Panc1 (cell line): Measurements from ENCODE around the gene NLRP2B. TPM values are rescaled to one million over a fixed set of nuclear protein-coding genes. Genes with fewer than 3 reads are reported as not detected.

Experiments
- ATAC-seq: fragments of 200-7000 bp; cut with Tn5 transposase; 2 replicates; pipeline ENCODE4 v1.9.1; 2020; ENCODE audit warnings: mild to moderate bottlenecking, moderate library complexity
- BruUV-seq: library from RNA; stranded (reverse); fragments of 400-500 nt; replicated peaks from 2 replicates; lab custom pipeline; 2021; lab: Mats Ljungman, UMichigan
- CTCF ChIA-PET: fragments of 300-600 bp; sonication (Branson Sonifier 250); formaldehyde crosslinking; loops from one replicate; lab custom pipeline; 2022; ENCODE audit warnings: antibody characterized with exemption; lab: Charles Lee
- POLR2A ChIA-PET: fragments of 300-600 bp; sonication (Branson Sonifier 250); formaldehyde crosslinking; loops from one replicate; lab custom pipeline; 2022; ENCODE audit warnings: antibody characterized with exemption; lab: Charles Lee
- DNase-seq: peaks from one replicate; pipeline ENCODE4 v3.0.0-alpha.2; 2010; ENCODE audit warnings: low read depth, low spot score
- H3K27ac ChIP-seq: 2 replicates; pipeline ENCODE4 v1.5.1; 2011; ENCODE audit warnings: mild to moderate bottlenecking, low read length, inconsistent platforms
- H3K27me3 ChIP-seq: fragments of 200-500 bp; sonication (Bioruptor generic); 2 replicates; pipeline ENCODE4 v1.6.0; 2014; ENCODE audit warnings: low read length, inconsistent platforms; ENCODE audit not compliant: control insufficient read depth, insufficient read depth
- H3K36me3 ChIP-seq: fragments of 200-500 bp; sonication (Bioruptor generic); 2 replicates; pipeline ENCODE4 v1.5.1; 2014; ENCODE audit warnings: inconsistent platforms, mild to moderate bottlenecking, low read length, moderate library complexity; ENCODE audit not compliant: control insufficient read depth, insufficient read depth
- H3K4me1 ChIP-seq: 2 replicates; pipeline ENCODE4 v1.5.1; 2011; ENCODE audit warnings: inconsistent platforms, mild to moderate bottlenecking, low read length, moderate library complexity; ENCODE audit not compliant: control insufficient read depth, insufficient read depth
- H3K4me3 ChIP-seq, 2 experiments: 2 replicates each; pipeline ENCODE4 v1.5.1; 2011 to 2012; ENCODE audit warnings: low read depth in 2 of 2, low read length in 2 of 2, mild to moderate bottlenecking in 2 of 2, inconsistent platforms in 1 of 2, moderate library complexity in 1 of 2
- H3K9me3 ChIP-seq: fragments of 200-500 bp; sonication (Bioruptor generic); 2 replicates; pipeline ENCODE4 v1.5.1; 2014; ENCODE audit warnings: low read depth, mild to moderate bottlenecking, inconsistent platforms, low read length, moderate library complexity; ENCODE audit not compliant: control insufficient read depth, insufficient read depth
- POLR2AphosphoS5 ChIP-seq: IDR thresholded peaks from 2 replicates; pipeline ENCODE4 v1.6.1; 2012; ENCODE audit warnings: mild to moderate bottlenecking, low read depth, low read length, moderate library complexity
- SIN3A ChIP-seq: IDR thresholded peaks from 2 replicates; pipeline ENCODE4 v1.6.1; 2012; ENCODE audit warnings: low read depth, mild to moderate bottlenecking, low read length, moderate library complexity, borderline replicate concordance; ENCODE audit not compliant: insufficient read depth
- TCF7L2 ChIP-seq: IDR thresholded peaks from 2 replicates; pipeline ENCODE4 v1.6.1; 2011; ENCODE audit warnings: mild to moderate bottlenecking, low read depth, low read length, inconsistent platforms
- in situ Hi-C: cut with HindIII; loops from 2 replicates; pipeline ENCODE4 v1.10.0; 2016; ENCODE audit warnings: low sequenced_read_pairs, low pct_unique_long_range_greater_than_20kb
- intact Hi-C: fragments of 100-400 bp; cut with micrococcal nuclease; formaldehyde crosslinking; loops from one replicate; pipeline ENCODE4 v1.10.0; 2022; ENCODE audit not compliant: unreplicated experiment
- total RNA-seq: library from RNA; stranded (reverse); gene quantifications from one replicate; pipeline ENCODE4 v1.2.1, GENCODE V29; 2021; ENCODE audit not compliant: unreplicated experiment
- TF ChIP-seq, protein P1 (sequence below), 2 experiments: IDR thresholded peaks; 2 replicates each; pipeline ENCODE4 v1.6.1; 2011 to 2012; ENCODE audit warnings: low read depth in 2 of 2, control low read depth in 1 of 2, low read length in 1 of 2, mild to moderate bottlenecking in 1 of 2, moderate library complexity in 1 of 2; ENCODE audit not compliant: insufficient read depth in 1 of 2
- TF ChIP-seq, protein P2 (sequence below): fragments of 450-650 bp; IDR thresholded peaks from 2 replicates; pipeline ENCODE4 v1.5.1; 2017; ENCODE audit warnings: mild to moderate bottlenecking

Gene NLRP2B
- total RNA-seq, 1 experiment from 2014 or later, result not detected

DNA sequence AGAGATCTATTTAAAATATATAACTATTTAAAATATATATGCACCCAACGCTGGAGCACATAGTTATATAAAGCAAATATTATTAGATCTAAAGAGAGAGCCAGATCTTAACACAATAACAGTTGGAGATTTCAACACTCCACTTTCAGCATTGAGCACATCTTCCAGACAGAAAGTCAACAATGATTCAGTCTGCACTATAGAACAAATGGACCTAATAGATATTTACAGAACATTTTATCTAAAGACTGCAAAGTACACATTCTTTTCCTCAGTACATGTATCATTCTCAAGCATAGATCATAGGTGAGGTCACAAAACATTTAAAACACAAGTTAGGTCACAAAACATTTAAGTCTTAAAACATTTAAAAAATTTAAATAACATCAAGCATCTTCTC, 36.4 kb downstream of the NLRP2B start:
- ATAC-seq (no peak), DNase-seq (no peak)

DNA sequence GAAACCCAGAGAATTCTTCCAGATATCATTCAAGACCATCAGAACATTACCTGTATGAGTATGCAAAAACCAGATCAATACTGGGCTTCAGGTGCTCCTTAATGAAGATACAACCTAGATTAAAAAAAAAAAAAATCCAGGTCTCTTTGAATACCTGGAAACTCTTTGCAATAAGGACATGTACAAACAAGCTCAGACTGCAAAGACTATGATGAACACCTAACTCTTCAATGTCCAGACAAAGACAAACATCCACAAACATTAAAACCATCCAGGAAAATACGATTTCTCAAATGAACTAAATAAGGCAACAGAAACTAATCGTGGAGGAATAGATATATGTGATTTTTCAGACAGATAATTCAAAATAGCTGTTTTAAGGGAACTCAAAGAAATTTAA, 38.7 kb downstream of the NLRP2B start:
- no peaks in the 10 kb centered on the region for H3K9me3 ChIP-seq
- no peaks in the 10 kb centered on the region for H3K4me1 ChIP-seq
- intact Hi-C loops, result no loop called here
- H3K27me3 ChIP-seq, result no peaks in the 10 kb centered on the region
- ATAC-seq (no peak), DNase-seq (no peak)
- no peaks in the 10 kb centered on the region for H3K36me3 ChIP-seq
- POLR2A ChIA-PET, result no interaction called here
- in situ Hi-C loops, result no loop called here
- no peak overlapping the region for H3K27ac ChIP-seq
- no peak overlapping the region for H3K4me3 ChIP-seq
- CTCF ChIA-PET, result no interaction called here
- no TSS peak for BruUV-seq
- TF ChIP-seq TCF7L2 (no peak), SIN3A (no peak), POLR2AphosphoS5 (no peak)
- TF ChIP-seq, protein P1, sequence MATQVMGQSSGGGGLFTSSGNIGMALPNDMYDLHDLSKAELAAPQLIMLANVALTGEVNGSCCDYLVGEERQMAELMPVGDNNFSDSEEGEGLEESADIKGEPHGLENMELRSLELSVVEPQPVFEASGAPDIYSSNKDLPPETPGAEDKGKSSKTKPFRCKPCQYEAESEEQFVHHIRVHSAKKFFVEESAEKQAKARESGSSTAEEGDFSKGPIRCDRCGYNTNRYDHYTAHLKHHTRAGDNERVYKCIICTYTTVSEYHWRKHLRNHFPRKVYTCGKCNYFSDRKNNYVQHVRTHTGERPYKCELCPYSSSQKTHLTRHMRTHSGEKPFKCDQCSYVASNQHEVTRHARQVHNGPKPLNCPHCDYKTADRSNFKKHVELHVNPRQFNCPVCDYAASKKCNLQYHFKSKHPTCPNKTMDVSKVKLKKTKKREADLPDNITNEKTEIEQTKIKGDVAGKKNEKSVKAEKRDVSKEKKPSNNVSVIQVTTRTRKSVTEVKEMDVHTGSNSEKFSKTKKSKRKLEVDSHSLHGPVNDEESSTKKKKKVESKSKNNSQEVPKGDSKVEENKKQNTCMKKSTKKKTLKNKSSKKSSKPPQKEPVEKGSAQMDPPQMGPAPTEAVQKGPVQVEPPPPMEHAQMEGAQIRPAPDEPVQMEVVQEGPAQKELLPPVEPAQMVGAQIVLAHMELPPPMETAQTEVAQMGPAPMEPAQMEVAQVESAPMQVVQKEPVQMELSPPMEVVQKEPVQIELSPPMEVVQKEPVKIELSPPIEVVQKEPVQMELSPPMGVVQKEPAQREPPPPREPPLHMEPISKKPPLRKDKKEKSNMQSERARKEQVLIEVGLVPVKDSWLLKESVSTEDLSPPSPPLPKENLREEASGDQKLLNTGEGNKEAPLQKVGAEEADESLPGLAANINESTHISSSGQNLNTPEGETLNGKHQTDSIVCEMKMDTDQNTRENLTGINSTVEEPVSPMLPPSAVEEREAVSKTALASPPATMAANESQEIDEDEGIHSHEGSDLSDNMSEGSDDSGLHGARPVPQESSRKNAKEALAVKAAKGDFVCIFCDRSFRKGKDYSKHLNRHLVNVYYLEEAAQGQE (IDR thresholded peaks at IDR 0.05; ENCODE audit: insufficient read depth in 1 of 2, low read depth in 2 of 2, low read length in 1 of 2), result no peak
- TF ChIP-seq, protein P2, sequence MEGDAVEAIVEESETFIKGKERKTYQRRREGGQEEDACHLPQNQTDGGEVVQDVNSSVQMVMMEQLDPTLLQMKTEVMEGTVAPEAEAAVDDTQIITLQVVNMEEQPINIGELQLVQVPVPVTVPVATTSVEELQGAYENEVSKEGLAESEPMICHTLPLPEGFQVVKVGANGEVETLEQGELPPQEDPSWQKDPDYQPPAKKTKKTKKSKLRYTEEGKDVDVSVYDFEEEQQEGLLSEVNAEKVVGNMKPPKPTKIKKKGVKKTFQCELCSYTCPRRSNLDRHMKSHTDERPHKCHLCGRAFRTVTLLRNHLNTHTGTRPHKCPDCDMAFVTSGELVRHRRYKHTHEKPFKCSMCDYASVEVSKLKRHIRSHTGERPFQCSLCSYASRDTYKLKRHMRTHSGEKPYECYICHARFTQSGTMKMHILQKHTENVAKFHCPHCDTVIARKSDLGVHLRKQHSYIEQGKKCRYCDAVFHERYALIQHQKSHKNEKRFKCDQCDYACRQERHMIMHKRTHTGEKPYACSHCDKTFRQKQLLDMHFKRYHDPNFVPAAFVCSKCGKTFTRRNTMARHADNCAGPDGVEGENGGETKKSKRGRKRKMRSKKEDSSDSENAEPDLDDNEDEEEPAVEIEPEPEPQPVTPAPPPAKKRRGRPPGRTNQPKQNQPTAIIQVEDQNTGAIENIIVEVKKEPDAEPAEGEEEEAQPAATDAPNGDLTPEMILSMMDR, result no peak

More for the DNA sequence above, 36.4 kb downstream of the NLRP2B start:
- intact Hi-C loops, result no loop called here
- no TSS peak for BruUV-seq
- H3K27ac ChIP-seq, result no peak overlapping the region
- no peaks in the 10 kb centered on the region for H3K27me3 ChIP-seq
- no peaks in the 10 kb centered on the region for H3K9me3 ChIP-seq
- no peaks in the 10 kb centered on the region for H3K4me1 ChIP-seq
- TF ChIP-seq, protein P2, result no peak
- TF ChIP-seq POLR2AphosphoS5, result no peak
- no peak for TF ChIP-seq SIN3A
- TF ChIP-seq, protein P1 (IDR thresholded peaks at IDR 0.05; ENCODE audit: insufficient read depth in 1 of 2, low read depth in 2 of 2, low read length in 1 of 2), result no peak
- TF ChIP-seq TCF7L2, result no peak
- ChIA-PET POLR2A (no interaction called here), CTCF (no interaction called here)
- in situ Hi-C loops, result no loop called here
- H3K4me3 ChIP-seq, result no peak overlapping the region
- no peaks in the 10 kb centered on the region for H3K36me3 ChIP-seq
